ENCODE data around the gene STK32B. TPM values are rescaled to one million over a fixed set of nuclear protein-coding genes. Genes with fewer than 3 reads are reported as not detected.

STK32B gene
- total RNA-seq, 1 experiment from 2014 or later = 11.6 TPM

DNA sequence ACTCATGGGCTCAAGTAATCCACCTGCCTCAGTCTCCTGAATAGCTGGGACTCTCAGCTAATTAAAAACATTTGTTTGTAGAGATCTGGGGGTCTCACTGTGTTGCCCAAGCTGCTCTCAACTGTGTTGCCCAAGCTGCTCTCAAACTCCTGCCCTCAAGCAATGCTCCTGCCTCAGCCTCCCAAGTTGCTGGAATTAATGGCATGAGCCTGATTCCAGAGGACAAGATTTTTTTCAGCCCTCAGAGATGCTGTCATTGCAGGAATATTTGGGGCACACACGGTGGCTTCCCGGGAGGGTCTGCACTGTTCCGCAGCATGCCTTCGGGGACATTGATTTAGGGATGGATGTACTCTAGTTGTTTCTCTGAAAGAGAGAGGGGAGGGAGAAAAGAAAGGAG lies 49.7 kb downstream of the STK32B start:
- Histone ChIP-seq H3K27ac (ENCODE audit: low read length) (no peak overlapping the region), H3K9me3 (ENCODE audit: control insufficient read depth, insufficient read depth, low read depth, low read length) (no peaks in the 10 kb centered on the region), H3K4me1 (ENCODE audit: control insufficient read depth, insufficient read depth, low read length) (no peaks in the 10 kb centered on the region), H3K27me3 (ENCODE audit: control insufficient read depth, insufficient read depth, low read length) (no peaks in the 10 kb centered on the region), H3K36me3 (ENCODE audit: control insufficient read depth, insufficient read depth, low read length) (no peaks in the 10 kb centered on the region), H3K4me3 (ENCODE audit: low read depth in 2 of 2, low read length in 2 of 2) (no peak overlapping the region)
- intact Hi-C loops (cut with micrococcal nuclease; ENCODE audit: unreplicated experiment) (no loop called here), in situ Hi-C loops (cut with HindIII; ENCODE audit: low pct_unique_long_range_greater_than_20kb, low sequenced_read_pairs) (no loop called here)
- ChIA-PET CTCF (no interaction called here), POLR2A (no interaction called here)
- no peak for ATAC-seq
- no TSS peak for BruUV-seq (replicated peaks)
- no peak for DNase-seq (ENCODE audit: low read depth, low spot score)
- no peak for TF ChIP-seq TCF7L2 (IDR thresholded peaks at IDR 0.05; ENCODE audit: low read depth, low read length)
- no peak for TF ChIP-seq POLR2AphosphoS5 (IDR thresholded peaks at IDR 0.05; ENCODE audit: low read depth, low read length)
- TF ChIP-seq, protein P1, sequence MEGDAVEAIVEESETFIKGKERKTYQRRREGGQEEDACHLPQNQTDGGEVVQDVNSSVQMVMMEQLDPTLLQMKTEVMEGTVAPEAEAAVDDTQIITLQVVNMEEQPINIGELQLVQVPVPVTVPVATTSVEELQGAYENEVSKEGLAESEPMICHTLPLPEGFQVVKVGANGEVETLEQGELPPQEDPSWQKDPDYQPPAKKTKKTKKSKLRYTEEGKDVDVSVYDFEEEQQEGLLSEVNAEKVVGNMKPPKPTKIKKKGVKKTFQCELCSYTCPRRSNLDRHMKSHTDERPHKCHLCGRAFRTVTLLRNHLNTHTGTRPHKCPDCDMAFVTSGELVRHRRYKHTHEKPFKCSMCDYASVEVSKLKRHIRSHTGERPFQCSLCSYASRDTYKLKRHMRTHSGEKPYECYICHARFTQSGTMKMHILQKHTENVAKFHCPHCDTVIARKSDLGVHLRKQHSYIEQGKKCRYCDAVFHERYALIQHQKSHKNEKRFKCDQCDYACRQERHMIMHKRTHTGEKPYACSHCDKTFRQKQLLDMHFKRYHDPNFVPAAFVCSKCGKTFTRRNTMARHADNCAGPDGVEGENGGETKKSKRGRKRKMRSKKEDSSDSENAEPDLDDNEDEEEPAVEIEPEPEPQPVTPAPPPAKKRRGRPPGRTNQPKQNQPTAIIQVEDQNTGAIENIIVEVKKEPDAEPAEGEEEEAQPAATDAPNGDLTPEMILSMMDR (IDR thresholded peaks at IDR 0.05) = no peak
- TF ChIP-seq SIN3A (IDR thresholded peaks at IDR 0.05; ENCODE audit: borderline replicate concordance, insufficient read depth, low read depth, low read length) = no peak
- no peak for TF ChIP-seq REST (IDR thresholded peaks at IDR 0.05; ENCODE audit: insufficient read depth in 1 of 2, low read depth in 2 of 2, low read length in 1 of 2)

DNA sequence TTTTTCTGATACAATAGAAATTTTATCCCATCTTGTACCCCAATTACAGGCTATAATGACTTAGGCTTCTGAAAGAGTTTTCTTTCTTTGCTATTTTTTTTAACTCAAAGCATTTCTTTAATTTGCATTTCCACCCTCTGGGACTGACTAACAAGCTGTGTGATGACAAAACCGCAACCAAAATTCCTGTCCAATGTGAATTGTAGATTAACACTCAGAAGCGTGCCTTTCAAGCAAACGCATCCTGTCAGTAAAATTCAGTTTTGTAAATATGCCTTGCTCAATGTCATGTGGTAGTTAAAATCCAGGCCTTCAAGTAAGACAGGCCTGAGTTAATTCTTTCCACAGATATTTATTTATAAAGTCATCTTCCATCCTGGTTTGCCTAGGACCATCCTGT lies 50.3 kb downstream of the STK32B start:
- no peak overlapping the region for H3K4me3 ChIP-seq (ENCODE audit: low read depth in 2 of 2, low read length in 2 of 2)
- no peak for DNase-seq (ENCODE audit: low read depth, low spot score)
- CTCF ChIA-PET = no interaction called here
- no peak for ATAC-seq
- POLR2A ChIA-PET = no interaction called here
- H3K4me1 ChIP-seq (ENCODE audit: control insufficient read depth, insufficient read depth, low read length) = no peaks in the 10 kb centered on the region
- in situ Hi-C loops (cut with HindIII; ENCODE audit: low pct_unique_long_range_greater_than_20kb, low sequenced_read_pairs) = no loop called here
- no peaks in the 10 kb centered on the region for H3K27me3 ChIP-seq (ENCODE audit: control insufficient read depth, insufficient read depth, low read length)
- intact Hi-C loops (cut with micrococcal nuclease; ENCODE audit: unreplicated experiment) = no loop called here
- no TSS peak for BruUV-seq (replicated peaks)
- TF ChIP-seq REST (IDR thresholded peaks at IDR 0.05; ENCODE audit: insufficient read depth in 1 of 2, low read depth in 2 of 2, low read length in 1 of 2) = no peak
- TF ChIP-seq SIN3A (IDR thresholded peaks at IDR 0.05; ENCODE audit: borderline replicate concordance, insufficient read depth, low read depth, low read length) = no peak
- no peak for TF ChIP-seq POLR2AphosphoS5 (IDR thresholded peaks at IDR 0.05; ENCODE audit: low read depth, low read length)
- no peak for TF ChIP-seq TCF7L2 (IDR thresholded peaks at IDR 0.05; ENCODE audit: low read depth, low read length)
- TF ChIP-seq, protein P1 (IDR thresholded peaks at IDR 0.05) = no peak
- no peak overlapping the region for H3K27ac ChIP-seq (ENCODE audit: low read length)
- no peaks in the 10 kb centered on the region for H3K36me3 ChIP-seq (ENCODE audit: control insufficient read depth, insufficient read depth, low read length)
- H3K9me3 ChIP-seq (ENCODE audit: control insufficient read depth, insufficient read depth, low read depth, low read length) = no peaks in the 10 kb centered on the region

Data from Panc1 (cell line).